Lung (tissue), 12 donors: ENCODE data around the gene FRMD3. TPM values are rescaled to one million over a fixed set of nuclear protein-coding genes. Genes with fewer than 3 reads are reported as not detected.
A peak's percentile ranks its signal among the peaks of the same experiment; 100 is the strongest.

Experiments used
- ATAC-seq: fragments of 200-7000 bp; cut with Tn5 transposase; one replicate; pipeline ENCODE4 v1.9.1; 2020; ENCODE audit warnings: moderate number of reproducible peaks; ENCODE audit not compliant: insufficient read depth, low FRiP score
- DNase-seq, 3 donors: peaks; one replicate each; pipeline ENCODE4 v3.0.0-alpha.2; 2013 to 2017
- H3K27ac ChIP-seq, 2 donors: one replicate each; pipeline ENCODE4 v1.5.1; 2013; ENCODE audit warnings: mild to moderate bottlenecking in 2 of 2, moderate library complexity in 2 of 2, control low read depth in 1 of 2, inconsistent platforms in 1 of 2, low read depth in 1 of 2, low read length in 1 of 2
- H3K27me3 ChIP-seq, 3 donors: one replicate each; pipeline ENCODE4 v1.5.1; 2013; ENCODE audit warnings: low read length in 2 of 3; ENCODE audit not compliant: control insufficient read depth in 3 of 3, insufficient read depth in 3 of 3
- H3K36me3 ChIP-seq, 4 donors: one replicate each; pipeline ENCODE4 v1.5.1; 2013; ENCODE audit warnings: low read length in 4 of 4, mild to moderate bottlenecking in 1 of 4, moderate library complexity in 1 of 4; ENCODE audit not compliant: control insufficient read depth in 4 of 4, insufficient read depth in 4 of 4
- H3K4me1 ChIP-seq, 5 donors: one replicate each; pipeline ENCODE4 v1.5.1; 2013; ENCODE audit warnings: low read length in 5 of 5, mild to moderate bottlenecking in 2 of 5, moderate library complexity in 1 of 5; ENCODE audit not compliant: control insufficient read depth in 5 of 5, insufficient read depth in 5 of 5
- H3K4me3 ChIP-seq: one replicate; pipeline ENCODE4 v1.5.1; 2013; ENCODE audit warnings: mild to moderate bottlenecking, control low read depth, moderate library complexity
- H3K9ac ChIP-seq, 2 donors: one replicate each; pipeline ENCODE4 v1.5.1; 2013; ENCODE audit warnings: low read length in 2 of 2, control low read depth in 1 of 2; ENCODE audit not compliant: insufficient read depth in 1 of 2
- H3K9me3 ChIP-seq, 4 donors: one replicate each; pipeline ENCODE4 v1.5.1; 2013; ENCODE audit warnings: low read length in 3 of 4, mild to moderate bottlenecking in 1 of 4, moderate library complexity in 1 of 4; ENCODE audit not compliant: control insufficient read depth in 4 of 4, insufficient read depth in 3 of 4
- WGBS, 2 donors: extraction: QIAGEN DNeasy Blood & Tissue Kit; methylation state at CpG; one replicate each; pipeline ENCODE4 v1.1.7; 2013; 5-methylcytosine and 5-hydroxymethylcytosine counted together
- polyA plus RNA-seq, 2 donors: library from polyadenylated mRNA; stranded (reverse); fragments of 200-250 nt; gene quantifications; one replicate each; pipeline ENCODE4 v1.2.1, GENCODE V29; 2013
- total RNA-seq, 2 donors: library from RNA; depleted of rRNA in 1 of 2; stranded (reverse); fragments of >200 nt in 1 of 2; gene quantifications; one replicate each; pipeline ENCODE4 v1.2.1, GENCODE V29; 2014 to 2021
- TF ChIP-seq, protein P1 (sequence below): IDR thresholded peaks from 2 replicates; pipeline ENCODE4 v1.5.1; 2012; ENCODE audit warnings: mild to moderate bottlenecking; ENCODE audit errors: control extremely low read depth, extremely low read depth
- donor health status: control.
- donor health status: control.
- donor health status: Bipolar disorder and iron deficiency.
- donor health status: healthy.
- donor health status: DM: yes; HTN: yes; CAD: no.

Gene FRMD3
- total and polyA plus RNA-seq, 4 donors = 0.75 to 3.2 (median 1.6) TPM

DNA sequence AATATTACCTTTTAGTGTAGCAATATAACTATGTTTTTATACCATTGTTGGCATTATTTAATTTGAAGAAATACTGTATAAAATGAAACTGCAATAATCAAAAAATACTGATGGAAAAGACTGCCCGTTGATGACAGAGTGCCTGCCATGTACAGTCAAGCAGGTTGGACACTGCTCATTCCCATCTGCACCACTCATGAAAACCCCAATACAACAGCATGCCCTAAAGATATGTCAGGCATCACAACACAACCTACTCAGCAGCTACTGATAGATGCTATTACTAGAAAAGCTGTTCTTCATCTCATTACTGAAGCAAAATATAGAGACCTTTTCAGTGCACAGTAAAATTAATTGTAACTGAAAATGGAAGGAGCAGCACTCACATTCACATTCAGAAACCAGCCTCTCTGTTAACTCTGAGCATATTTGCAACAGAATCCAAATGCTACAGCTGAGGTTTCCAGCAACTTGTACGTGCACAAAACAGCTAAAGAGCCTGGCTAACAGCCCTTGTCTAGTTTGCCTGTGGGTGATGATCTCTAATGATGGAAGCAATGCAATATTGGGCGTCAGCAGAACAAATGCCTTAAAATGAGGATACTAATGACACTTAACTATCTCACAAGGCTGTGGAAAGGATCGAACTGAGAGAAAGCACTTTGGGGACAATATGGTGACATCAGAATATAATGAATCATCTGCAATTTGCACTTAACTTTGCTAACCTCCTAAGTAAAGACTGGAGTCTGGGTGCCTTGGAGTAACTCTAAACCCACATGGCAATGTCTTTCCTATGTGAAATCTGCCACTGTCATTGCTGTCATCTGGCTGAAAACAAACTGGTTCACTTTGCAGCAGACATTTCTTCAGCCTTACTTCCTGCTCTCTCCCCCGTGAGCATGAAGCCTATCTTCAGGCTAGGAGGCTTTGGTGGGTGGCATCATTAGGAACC, 280.0 kb downstream of the FRMD3 start:
- Histone ChIP-seq H3K9ac (no peak overlapping the region), H3K4me1 (peaks cover 0 to 12% (median 0%) of the 10 kb centered on the region in 5 donors), H3K27ac (peak overlapping the region in 1 of 2 donors; percentile 26), H3K27me3 (no peaks in the 10 kb centered on the region), H3K36me3 (no peaks in the 10 kb centered on the region), H3K9me3 (no peaks in the 10 kb centered on the region), H3K4me3 (no peak overlapping the region)
- no peak for ATAC-seq
- WGBS, 2 donors = 79 to 80% methylated on average over 5 of the region's 5 CpGs
- TF ChIP-seq, protein P1, sequence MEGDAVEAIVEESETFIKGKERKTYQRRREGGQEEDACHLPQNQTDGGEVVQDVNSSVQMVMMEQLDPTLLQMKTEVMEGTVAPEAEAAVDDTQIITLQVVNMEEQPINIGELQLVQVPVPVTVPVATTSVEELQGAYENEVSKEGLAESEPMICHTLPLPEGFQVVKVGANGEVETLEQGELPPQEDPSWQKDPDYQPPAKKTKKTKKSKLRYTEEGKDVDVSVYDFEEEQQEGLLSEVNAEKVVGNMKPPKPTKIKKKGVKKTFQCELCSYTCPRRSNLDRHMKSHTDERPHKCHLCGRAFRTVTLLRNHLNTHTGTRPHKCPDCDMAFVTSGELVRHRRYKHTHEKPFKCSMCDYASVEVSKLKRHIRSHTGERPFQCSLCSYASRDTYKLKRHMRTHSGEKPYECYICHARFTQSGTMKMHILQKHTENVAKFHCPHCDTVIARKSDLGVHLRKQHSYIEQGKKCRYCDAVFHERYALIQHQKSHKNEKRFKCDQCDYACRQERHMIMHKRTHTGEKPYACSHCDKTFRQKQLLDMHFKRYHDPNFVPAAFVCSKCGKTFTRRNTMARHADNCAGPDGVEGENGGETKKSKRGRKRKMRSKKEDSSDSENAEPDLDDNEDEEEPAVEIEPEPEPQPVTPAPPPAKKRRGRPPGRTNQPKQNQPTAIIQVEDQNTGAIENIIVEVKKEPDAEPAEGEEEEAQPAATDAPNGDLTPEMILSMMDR = no peak
- DNase-seq = no peak

DNA sequence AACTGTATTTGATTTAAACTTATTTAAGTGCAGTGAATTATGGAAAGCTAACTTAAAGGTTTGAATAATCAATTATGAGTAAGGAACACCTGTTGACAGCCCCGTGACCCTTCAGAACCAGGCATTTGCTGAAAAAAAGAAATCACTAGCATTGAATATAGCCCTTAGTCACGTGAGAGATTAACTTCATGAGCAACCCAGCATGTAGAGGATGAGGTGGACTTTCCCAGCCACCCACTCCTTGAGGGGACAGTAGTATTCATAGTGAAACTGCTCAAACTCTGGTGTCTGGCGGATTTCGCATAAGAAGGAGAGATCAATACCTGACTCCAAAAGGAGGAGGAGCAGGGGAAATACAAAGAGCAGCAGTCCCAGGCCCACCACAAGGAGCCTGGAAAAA, 290.5 kb downstream of the FRMD3 start:
- Histone ChIP-seq H3K27ac (no peak overlapping the region), H3K36me3 (peaks cover 0 to under 1% (median 0%) of the 10 kb centered on the region in 4 donors), H3K4me3 (no peak overlapping the region), H3K9ac (no peak overlapping the region), H3K9me3 (peaks cover 0 to 2% (median under 1%) of the 10 kb centered on the region in 4 donors), H3K27me3 (no peaks in the 10 kb centered on the region), H3K4me1 (peaks cover 0 to 8% (median 0%) of the 10 kb centered on the region in 5 donors)
- DNase-seq (no peak), ATAC-seq (no peak)
- 88 to 95% methylated on average over 4 of the region's 4 CpGs for WGBS, 2 donors
- TF ChIP-seq, protein P1 = no peak

DNA sequence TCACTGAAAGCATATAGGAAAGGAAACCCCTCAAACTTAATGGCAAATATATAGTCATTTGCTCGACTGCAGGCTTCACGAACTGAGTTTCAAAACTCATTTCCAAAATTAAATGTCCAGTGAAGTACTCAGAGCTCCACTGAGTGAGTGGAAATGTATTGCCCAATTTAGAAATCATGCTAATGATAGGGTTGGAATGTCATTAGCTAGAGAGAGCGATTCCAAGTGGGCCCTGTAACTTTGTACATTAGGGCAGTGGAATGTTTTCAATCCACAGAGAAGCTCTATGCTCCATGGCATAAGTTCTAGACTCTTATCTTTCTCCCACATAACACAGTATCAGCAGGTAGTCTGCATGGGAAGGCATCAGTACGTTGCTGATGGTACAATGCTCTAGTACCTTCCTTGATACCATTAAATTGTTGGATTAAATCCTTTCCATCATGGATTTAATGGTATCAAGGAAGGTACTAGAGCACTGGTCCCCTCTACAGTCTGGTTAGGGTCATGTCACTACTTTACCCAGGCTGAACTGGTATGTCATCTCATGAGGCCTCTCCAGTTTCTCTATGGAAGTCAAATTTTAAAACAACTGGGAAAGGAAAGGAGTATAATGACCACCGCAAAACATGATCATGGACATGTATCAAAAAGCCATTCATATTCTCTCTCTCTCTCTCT, 292.1 kb downstream of the FRMD3 start:
- DNase-seq = no peak
- peak overlapping the region in 1 of 2 donors; percentile 83 for H3K27ac ChIP-seq
- H3K4me1 ChIP-seq = peaks cover 0 to 8% (median 0%) of the 10 kb centered on the region in 5 donors
- H3K27me3 ChIP-seq = no peaks in the 10 kb centered on the region
- TF ChIP-seq, protein P1 = no peak
- H3K9me3 ChIP-seq = peaks cover 0 to 2% (median 0%) of the 10 kb centered on the region in 4 donors
- peaks cover 0 to 5% (median 0%) of the 10 kb centered on the region in 4 donors for H3K36me3 ChIP-seq
- H3K9ac ChIP-seq = no peak overlapping the region
- H3K4me3 ChIP-seq = no peak overlapping the region
- ATAC-seq = no peak
- 72 to 90% methylated on average over 5 of the region's 5 CpGs for WGBS, 2 donors
